H1 (cell line): ENCODE data around the gene ADCY2. TPM values are rescaled to one million over a fixed set of nuclear protein-coding genes. Genes with fewer than 3 reads are reported as not detected.

Experiments
- CTCF ChIA-PET: fragments of 300-600 bp; sonication (Branson Sonifier 250); formaldehyde crosslinking; loops from one replicate; lab custom pipeline; 2021; ENCODE audit not compliant: partially characterized antibody; lab: Charles Lee
- POLR2A ChIA-PET: fragments of 300-600 bp; sonication (Branson Sonifier 250); formaldehyde crosslinking; loops from one replicate; lab custom pipeline; 2021; ENCODE audit warnings: inconsistent platforms; ENCODE audit not compliant: partially characterized antibody; lab: Charles Lee
- DNase-seq, 2 experiments: peaks; one replicate each; pipeline versions ENCODE4 v3.0.0 to v3.0.0-alpha.2; 2010 to 2022; ENCODE audit warnings: low spot score in 2 of 2, low read depth in 1 of 2, mixed read lengths in 1 of 2
- FAIRE-seq: peaks from 2 replicates; lab custom pipeline; 2011; peaks lifted over from hg19 to GRCh38; lab: Jason Lieb, UNC
- H2AFZ ChIP-seq: 2 replicates; pipeline ENCODE4 v1.8.1; 2012; ENCODE audit warnings: low read length, inconsistent platforms
- H2AK5ac ChIP-seq: 2 replicates; pipeline ENCODE4 v1.6.1; 2013; ENCODE audit warnings: low read depth, low read length
- H2BK120ac ChIP-seq: replicated peaks from 2 replicates; pipeline ENCODE3; 2013; ENCODE audit warnings: low read depth, low read length, inconsistent platforms
- H2BK12ac ChIP-seq: 2 replicates; pipeline ENCODE4 v1.6.1; 2013; ENCODE audit warnings: low read depth, low read length
- H2BK15ac ChIP-seq: 2 replicates; pipeline ENCODE4 v1.6.1; 2013; ENCODE audit warnings: low read length
- H2BK20ac ChIP-seq: 2 replicates; pipeline ENCODE4 v1.6.1; 2013; ENCODE audit warnings: low read length
- H2BK5ac ChIP-seq: 2 replicates; pipeline ENCODE4 v1.6.1; 2013; ENCODE audit warnings: low read depth, low read length
- H3K14ac ChIP-seq: 2 replicates; pipeline ENCODE4 v1.6.1; 2013; ENCODE audit warnings: inconsistent platforms; ENCODE audit not compliant: insufficient read length
- H3K18ac ChIP-seq: 2 replicates; pipeline ENCODE4 v1.6.1; 2013; ENCODE audit warnings: low read length; ENCODE audit errors: extremely low read depth
- H3K23ac ChIP-seq: 2 replicates; pipeline ENCODE4 v1.6.1; 2013; ENCODE audit warnings: inconsistent platforms; ENCODE audit not compliant: insufficient read length
- H3K23me2 ChIP-seq: 2 replicates; pipeline ENCODE4 v1.6.1; 2013; ENCODE audit warnings: low read depth, low read length
- H3K27ac ChIP-seq: 2 replicates; pipeline ENCODE4 v1.6.1; 2011; ENCODE audit warnings: low read depth, low read length, inconsistent platforms
- H3K27me3 ChIP-seq, 4 experiments: replicated peaks in 1 of 4; 1 replicate in 1 of 4; 2 replicates in 3 of 4; pipeline versions ENCODE4 v1.6.1 to v1.8.1; 2011 to 2013; ENCODE audit warnings: low read length in 3 of 4, mild to moderate bottlenecking in 3 of 4, inconsistent platforms in 2 of 4, mixed read lengths in 2 of 4, moderate library complexity in 1 of 4; ENCODE audit not compliant: control insufficient read depth in 3 of 4, insufficient read depth in 3 of 4; ENCODE audit errors: extremely low read depth in 1 of 4
- H3K36me3 ChIP-seq, 4 experiments: 2 replicates each; pipeline versions ENCODE4 v1.6.1 to v1.8.1; 2011 to 2013; ENCODE audit warnings: mild to moderate bottlenecking in 4 of 4, low read length in 3 of 4, moderate library complexity in 2 of 4, control low read depth in 1 of 4, inconsistent platforms in 1 of 4; ENCODE audit not compliant: insufficient read depth in 4 of 4, control insufficient read depth in 2 of 4
- H3K4ac ChIP-seq: replicated peaks from 2 replicates; pipeline ENCODE3; 2013; ENCODE audit warnings: low read length, low read depth, mixed read lengths, inconsistent platforms; ENCODE audit not compliant: insufficient read length
- H3K4me1 ChIP-seq, 4 experiments: replicated peaks in 1 of 4; 1 replicate in 1 of 4; 2 replicates in 3 of 4; pipeline versions ENCODE4 v1.6.1 to v1.8.1; 2011 to 2013; ENCODE audit warnings: low read length in 3 of 4, inconsistent platforms in 2 of 4, mixed read lengths in 1 of 4; ENCODE audit not compliant: insufficient read depth in 4 of 4, control insufficient read depth in 3 of 4
- H3K4me2 ChIP-seq, 2 experiments: 2 replicates each; pipeline versions ENCODE4 v1.6.1 to v1.8.1; 2011 to 2013; ENCODE audit warnings: low read depth in 2 of 2, low read length in 2 of 2, control low read depth in 1 of 2, inconsistent platforms in 1 of 2, mild to moderate bottlenecking in 1 of 2; ENCODE audit not compliant: insufficient read depth in 1 of 2
- H3K4me3 ChIP-seq, 4 experiments: fragments of 200-600, 300-600 bp in 1 of 4; sonication (generic), shearing (Covaris generic), sonication (Bioruptor Twin) in 1 of 4; 2 replicates each; pipeline versions ENCODE4 v1.5.1 to v1.8.1; 2011 to 2016; ENCODE audit warnings: low read length in 4 of 4, low read depth in 3 of 4, control low read depth in 2 of 4, inconsistent platforms in 2 of 4, mild to moderate bottlenecking in 2 of 4, mixed read lengths in 1 of 4, moderate library complexity in 1 of 4; ENCODE audit not compliant: insufficient read depth in 2 of 4; ENCODE audit errors: extremely low read depth in 1 of 4
- H3K56ac ChIP-seq: replicated peaks from 2 replicates; pipeline ENCODE3; 2013; ENCODE audit warnings: low read depth, mild to moderate bottlenecking, mixed read lengths, low read length, inconsistent platforms; ENCODE audit not compliant: insufficient read length
- H3K79me1 ChIP-seq: 2 replicates; pipeline ENCODE4 v1.6.1; 2013; ENCODE audit warnings: low read depth, low read length, control low read depth
- H3K79me2 ChIP-seq, 2 experiments: 2 replicates each; pipeline versions ENCODE4 v1.6.1 to v1.8.1; 2012 to 2013; ENCODE audit warnings: low read length in 2 of 2, mild to moderate bottlenecking in 2 of 2, inconsistent platforms in 1 of 2; ENCODE audit not compliant: insufficient read depth in 2 of 2, control insufficient read depth in 1 of 2
- H3K9ac ChIP-seq, 4 experiments: replicated peaks in 1 of 4; 1 replicate in 1 of 4; 2 replicates in 3 of 4; pipeline versions ENCODE4 v1.6.1 to v1.8.1; 2011 to 2013; ENCODE audit warnings: low read depth in 3 of 4, low read length in 3 of 4, control low read depth in 2 of 4, mild to moderate bottlenecking in 2 of 4, moderate library complexity in 2 of 4, inconsistent platforms in 1 of 4; ENCODE audit errors: extremely low read depth in 1 of 4
- H3K9me3 ChIP-seq, 2 experiments: 2 replicates each; pipeline versions ENCODE4 v1.6.1 to v1.8.1; 2012 to 2013; ENCODE audit warnings: mild to moderate bottlenecking in 2 of 2, moderate library complexity in 2 of 2, control low read depth in 1 of 2, inconsistent platforms in 1 of 2, low read depth in 1 of 2, low read length in 1 of 2, mixed read lengths in 1 of 2; ENCODE audit not compliant: insufficient read depth in 2 of 2
- H4K20me1 ChIP-seq, 2 experiments: replicated peaks in 1 of 2; 2 replicates each; pipeline versions ENCODE3 to v1.8.1; 2011 to 2013; ENCODE audit warnings: inconsistent platforms in 2 of 2, low read length in 2 of 2, mild to moderate bottlenecking in 1 of 2; ENCODE audit not compliant: insufficient read depth in 2 of 2, control insufficient read depth in 1 of 2
- H4K5ac ChIP-seq: 2 replicates; pipeline ENCODE4 v1.6.1; 2013; ENCODE audit warnings: low read length, low read depth, mixed read lengths, inconsistent platforms; ENCODE audit not compliant: insufficient read length
- H4K8ac ChIP-seq: 2 replicates; pipeline ENCODE4 v1.8.0; 2013; ENCODE audit warnings: mild to moderate bottlenecking, moderate library complexity, low read length, inconsistent platforms; ENCODE audit not compliant: insufficient read depth; ENCODE audit errors: extremely low read depth
- H4K91ac ChIP-seq: replicated peaks from 2 replicates; pipeline ENCODE3; 2013; ENCODE audit warnings: low read length, mixed read lengths, inconsistent platforms; ENCODE audit not compliant: insufficient read length
- CBX5 ChIP-seq: fragments of 300-800, 300-1000 bp; sonication (generic); IDR thresholded peaks from 2 replicates; pipeline ENCODE4 v1.7.1; 2016; ENCODE audit warnings: antibody characterized with exemption, low read length, low read depth
- CEBPB ChIP-seq: IDR thresholded peaks from 2 replicates; pipeline ENCODE4 v1.6.1; 2012; ENCODE audit warnings: low read depth, low read length
- CTBP2 ChIP-seq: IDR thresholded peaks from 2 replicates; pipeline ENCODE4 v1.7.0; 2011; ENCODE audit warnings: borderline replicate concordance, mild to moderate bottlenecking, moderate library complexity, mixed read lengths, low read length; ENCODE audit not compliant: insufficient read depth, insufficient read length
- CTCF ChIP-seq, 3 experiments: IDR thresholded peaks; 1 replicate in 2 of 3; 2 replicates in 1 of 3; pipeline versions ENCODE4 v1.5.1 to v1.6.1; 2011; ENCODE audit warnings: low read length in 3 of 3, mild to moderate bottlenecking in 3 of 3, inconsistent platforms in 2 of 3, low read depth in 1 of 3, moderate library complexity in 1 of 3; ENCODE audit not compliant: insufficient read depth in 1 of 3; ENCODE audit errors: control extremely low read depth in 1 of 3
- KDM1A ChIP-seq: fragments of 200-600, 300-600 bp; sonication (generic); IDR thresholded peaks from 2 replicates; pipeline ENCODE4 v1.7.1; 2016; ENCODE audit warnings: mild to moderate bottlenecking, low read length, borderline replicate concordance
- RAD21 ChIP-seq, 2 experiments: IDR thresholded peaks in 1 of 2; conservative IDR thresholded peaks in 1 of 2; 2 replicates each; pipeline ENCODE4 v1.6.1; 2011; ENCODE audit warnings: low read depth in 2 of 2, low read length in 2 of 2, improper control_type of control experiment in 1 of 2, inconsistent platforms in 1 of 2, mild to moderate bottlenecking in 1 of 2, moderate library complexity in 1 of 2
- SIRT6 ChIP-seq: IDR thresholded peaks from one replicate; pipeline ENCODE4 v1.7.1; 2012; ENCODE audit warnings: low read length, inconsistent platforms
- WGBS, 2 experiments: shearing (Covaris generic) in 1 of 2; methylation state at CpG; one replicate each; pipeline versions ENCODE4 v1.1.6 to v1.1.7; 2013 to 2015; ENCODE audit warnings: low lambda C conversion rate in 2 of 2, mixed read lengths in 2 of 2, inconsistent platforms in 1 of 2, low coverage in 1 of 2, missing lambda C conversion rate in 1 of 2; ENCODE audit not compliant: insufficient replicate concordance in 2 of 2, insufficient coverage in 1 of 2, insufficient read length in 1 of 2; ENCODE audit errors: extremely low coverage in 1 of 2, missing lambda C conversion rate in 1 of 2; 5-methylcytosine and 5-hydroxymethylcytosine counted together
- polyA plus RNA-seq, 7 experiments: library from polyadenylated mRNA; depleted of rRNA in 3 of 7; stranded (reverse) in 5 of 7; unstranded in 2 of 7; fragments of >200 nt in 5 of 7; fragments of 200-250 nt in 2 of 7; gene quantifications; 1 replicate in 5 of 7; 2 replicates in 1 of 7; 4 replicates in 1 of 7; pipeline versions ENCODE4 v1.2.1 to v1.2.3, GENCODE V29; 2011 to 2013; ENCODE audit warnings: missing spikeins in 2 of 7, mixed read lengths in 2 of 7
- total RNA-seq: library from RNA; stranded (reverse); fragmentation: NEBNext Ultra II Directional; extraction: Animal tissue kit (Norgen Biotek cat#: 25700); gene quantifications from 2 replicates; pipeline ENCODE4 v1.2.1, GENCODE V29; 2021

The ADCY2 gene
- total and polyA plus RNA-seq, 2 of the 8 experiments (the other 6 are each of a cell fraction or from before 2014, with no cell fraction given) = 35.8 to 122 TPM

DNA sequence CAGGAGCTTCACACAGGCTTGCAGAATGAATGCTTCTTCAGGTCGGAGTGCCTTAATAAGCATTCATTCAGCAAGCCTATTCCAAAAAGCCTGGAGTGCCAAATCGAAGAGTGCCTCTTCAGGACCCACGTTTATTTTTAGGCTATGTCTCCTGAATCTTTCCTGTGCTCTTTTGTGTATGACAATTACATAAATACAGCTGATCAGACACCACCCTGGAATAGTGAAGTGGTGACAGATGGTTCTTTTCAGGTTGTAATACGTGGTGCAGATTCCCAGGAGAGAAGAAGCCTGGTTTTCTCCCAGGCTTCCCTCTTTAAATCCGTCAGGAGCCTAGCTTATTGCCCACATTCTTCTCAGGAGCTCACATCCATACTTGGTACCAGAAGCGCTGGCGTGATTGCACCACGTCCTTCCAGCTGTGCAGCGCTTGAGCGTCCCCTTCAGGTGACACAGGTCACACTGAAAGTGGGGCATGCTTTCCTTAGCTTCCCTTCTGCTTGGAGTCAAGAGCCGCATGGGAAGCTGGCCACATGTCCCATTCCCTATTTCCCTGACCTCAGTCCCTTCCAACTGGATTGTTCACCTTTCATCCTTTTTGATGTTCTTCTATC lies 123.1 kb downstream of the ADCY2 start:
- H3K23me2 ChIP-seq = no peaks in the 10 kb centered on the region
- peaks cover 3% of the 10 kb centered on the region; the same call in 1 of the 2 replicates for H3K79me1 ChIP-seq
- no peak overlapping the region for H3K14ac ChIP-seq
- H3K4ac ChIP-seq = no peak overlapping the region
- H3K27me3 ChIP-seq = no peaks in the 10 kb centered on the region
- CTCF ChIA-PET = interaction anchor here (0.6 to 3.7 kb wide), 37 partner anchors 8 to 699 kb away, joined by 3 to 13 read pairs (median 4); partner anchors contain the start of gene ADCY2
- peaks cover 1 to 10% (median 7%) of the 10 kb centered on the region in 4 experiments; a peak in 5 of 7 replicates for H3K4me1 ChIP-seq
- no peak overlapping the region for H3K4me2 ChIP-seq
- no peak overlapping the region for H3K18ac ChIP-seq
- H2AK5ac ChIP-seq = no peak overlapping the region
- H3K56ac ChIP-seq = no peak overlapping the region
- POLR2A ChIA-PET = no interaction called here
- H3K9ac ChIP-seq = no peak overlapping the region
- peak; percentile 60 for FAIRE-seq
- WGBS, 2 experiments = 74% methylated on average over 11 of the region's 11 CpGs; no CpG with 5 or more reads in 1 of the 2 experiments
- no peak overlapping the region for H2BK15ac ChIP-seq
- no peak overlapping the region for H3K23ac ChIP-seq
- H3K36me3 ChIP-seq = peaks cover 0 to 17% (median 11%) of the 10 kb centered on the region in 4 experiments; a peak in 5 of 8 replicates
- no peak overlapping the region for H2BK12ac ChIP-seq
- H4K91ac ChIP-seq = no peak overlapping the region
- peaks cover 0 to 70% of the 10 kb centered on the region in 2 experiments; a peak in 2 of 4 replicates for H3K79me2 ChIP-seq
- H3K4me3 ChIP-seq = no peak overlapping the region
- H4K5ac ChIP-seq = no peak overlapping the region
- H2BK5ac ChIP-seq = no peak overlapping the region
- peak; percentile 21 to 73 for DNase-seq
- H2BK20ac ChIP-seq = no peak overlapping the region
- H4K8ac ChIP-seq = no peak overlapping the region
- no peak overlapping the region for H2AFZ ChIP-seq
- H2BK120ac ChIP-seq = no peak overlapping the region
- H3K9me3 ChIP-seq = no peaks in the 10 kb centered on the region
- no peak overlapping the region for H3K27ac ChIP-seq
- H4K20me1 ChIP-seq = peaks cover 2 to 4% of the 10 kb centered on the region in 2 experiments
- TF ChIP-seq CTBP2 = no peak
- TF ChIP-seq SIRT6 = no peak
- TF ChIP-seq KDM1A = no peak
- peak; percentile 90 for TF ChIP-seq CEBPB
- no peak for TF ChIP-seq CBX5
- peak; percentile 90 to 91 for TF ChIP-seq RAD21 (IDR thresholded peaks at IDR 0.05 in 1 of 2, conservative IDR thresholded peaks at IDR 0.05 in 1 of 2; ENCODE audit: low read depth in 2 of 2, low read length in 2 of 2)
- peak; percentile 77 to 91 (median 84) for TF ChIP-seq CTCF (IDR thresholded peaks at IDR 0.05; ENCODE audit: control extremely low read depth in 1 of 3, insufficient read depth in 1 of 3, low read depth in 1 of 3, low read length in 3 of 3)
